H9 (cell line): Measurements from ENCODE around the gene C3orf20. TPM values are rescaled to one million over a fixed set of nuclear protein-coding genes. Genes with fewer than 3 reads are reported as not detected.
A peak's percentile ranks its signal among the peaks of the same experiment; 100 is the strongest.

ENCODE experiments used
- DNase-seq: peaks from one replicate; pipeline ENCODE4 v3.0.0-alpha.2; 2017
- H2AFZ ChIP-seq: one replicate; pipeline ENCODE4 v1.6.1; 2013; ENCODE audit warnings: mild to moderate bottlenecking, low read length, control low read depth, moderate library complexity
- H2AK5ac ChIP-seq: 2 replicates; pipeline ENCODE4 v1.6.1; 2013; ENCODE audit warnings: low read length, control low read depth, mixed read lengths; ENCODE audit not compliant: insufficient read length
- H2BK120ac ChIP-seq: one replicate; pipeline ENCODE4 v1.6.1; 2013; ENCODE audit warnings: low read depth, mild to moderate bottlenecking, low read length, control low read depth, inconsistent platforms; ENCODE audit not compliant: poor library complexity, severe bottlenecking
- H2BK12ac ChIP-seq: 2 replicates; pipeline ENCODE4 v1.6.1; 2013; ENCODE audit warnings: low read length, control low read depth, mixed read lengths, low read depth; ENCODE audit not compliant: insufficient read length
- H2BK15ac ChIP-seq: 2 replicates; pipeline ENCODE4 v1.6.1; 2013; ENCODE audit warnings: low read depth, low read length, control low read depth
- H2BK20ac ChIP-seq: one replicate; pipeline ENCODE4 v1.6.1; 2013; ENCODE audit warnings: low read depth, mild to moderate bottlenecking, low read length, control low read depth, inconsistent platforms; ENCODE audit not compliant: poor library complexity, severe bottlenecking
- H2BK5ac ChIP-seq: 2 replicates; pipeline ENCODE4 v1.6.1; 2013; ENCODE audit warnings: low read length, control low read depth, mixed read lengths; ENCODE audit not compliant: insufficient read length
- H3K14ac ChIP-seq: 2 replicates; pipeline ENCODE4 v1.6.1; 2013; ENCODE audit warnings: low read length, control low read depth; ENCODE audit not compliant: insufficient read depth
- H3K18ac ChIP-seq: 2 replicates; pipeline ENCODE4 v1.6.1; 2013; ENCODE audit warnings: low read depth, mild to moderate bottlenecking, mixed read lengths, low read length, control low read depth; ENCODE audit not compliant: insufficient read length
- H3K23ac ChIP-seq: 2 replicates; pipeline ENCODE4 v1.6.1; 2013; ENCODE audit warnings: low read length, control low read depth, mixed read lengths, low read depth; ENCODE audit not compliant: insufficient read length
- H3K23me2 ChIP-seq: 2 replicates; pipeline ENCODE4 v1.6.1; 2013; ENCODE audit warnings: low read depth, mild to moderate bottlenecking, mixed read lengths, low read length, control low read depth; ENCODE audit not compliant: insufficient read length, poor library complexity, severe bottlenecking
- H3K27ac ChIP-seq: 2 replicates; pipeline ENCODE4 v1.5.1; 2013; ENCODE audit warnings: low read length, control low read depth, mixed read lengths, low read depth; ENCODE audit not compliant: insufficient read length
- H3K27me3 ChIP-seq: 2 replicates; pipeline ENCODE4 v1.6.1; 2013; ENCODE audit warnings: low read length, control low read depth, inconsistent platforms; ENCODE audit not compliant: insufficient read depth
- H3K4ac ChIP-seq: 2 replicates; pipeline ENCODE4 v1.6.1; 2013; ENCODE audit warnings: low read depth, mild to moderate bottlenecking, control low read depth, inconsistent platforms, low read length, moderate library complexity
- H3K4me1 ChIP-seq: 2 replicates; pipeline ENCODE4 v1.6.1; 2013; ENCODE audit warnings: low read length, control low read depth, inconsistent platforms; ENCODE audit not compliant: insufficient read depth
- H3K4me2 ChIP-seq: 2 replicates; pipeline ENCODE4 v1.6.1; 2013; ENCODE audit warnings: low read length, control low read depth, mixed read lengths; ENCODE audit not compliant: insufficient read length, insufficient read depth
- H3K56ac ChIP-seq: 2 replicates; pipeline ENCODE4 v1.6.1; 2013; ENCODE audit warnings: low read depth, mild to moderate bottlenecking, mixed read lengths, low read length, control low read depth; ENCODE audit not compliant: insufficient read length
- H3K79me1 ChIP-seq: 2 replicates; pipeline ENCODE4 v1.6.1; 2013; ENCODE audit warnings: low read depth, mild to moderate bottlenecking, moderate library complexity, low read length, control low read depth, inconsistent platforms; ENCODE audit not compliant: insufficient read depth, poor library complexity, severe bottlenecking
- H3K79me2 ChIP-seq: 2 replicates; pipeline ENCODE4 v1.6.1; 2013; ENCODE audit warnings: low read length, control low read depth, inconsistent platforms; ENCODE audit not compliant: insufficient read depth
- H3K9ac ChIP-seq: 2 replicates; pipeline ENCODE4 v1.6.1; 2013; ENCODE audit warnings: low read length, control low read depth, mixed read lengths; ENCODE audit not compliant: insufficient read length; ENCODE audit errors: extremely low read depth
- H3K9me3 ChIP-seq: one replicate; pipeline ENCODE4 v1.6.1; 2013; ENCODE audit warnings: low read depth, low read length, inconsistent platforms; ENCODE audit not compliant: control insufficient read depth
- H3T11ph ChIP-seq: one replicate; pipeline ENCODE4 v1.6.1; 2013; ENCODE audit warnings: mild to moderate bottlenecking, low read length, control low read depth, inconsistent platforms
- H4K20me1 ChIP-seq: one replicate; pipeline ENCODE4 v1.6.1; 2013; ENCODE audit not compliant: control insufficient read depth, insufficient read length, insufficient read depth
- H4K5ac ChIP-seq: 2 replicates; pipeline ENCODE4 v1.6.1; 2013; ENCODE audit warnings: low read depth, mild to moderate bottlenecking, mixed read lengths, low read length, control low read depth; ENCODE audit not compliant: insufficient read length
- H4K8ac ChIP-seq: replicated peaks from 2 replicates; pipeline ENCODE4 v1.6.1; 2013; ENCODE audit warnings: low read length, control low read depth, mixed read lengths, low read depth; ENCODE audit not compliant: insufficient read length
- H4K91ac ChIP-seq: 2 replicates; pipeline ENCODE4 v1.6.1; 2013; ENCODE audit warnings: low read depth, mild to moderate bottlenecking, moderate library complexity, mixed read lengths, low read length, control low read depth; ENCODE audit not compliant: insufficient read length
- H3K27ac Mint-ChIP-seq, 3 experiments: 2 replicates in 2 of 3; 3 replicates in 1 of 3; pipeline ENCODE4 v1.8.0; 2020 to 2021; ENCODE audit warnings: mixed read lengths in 3 of 3, mild to moderate bottlenecking in 1 of 3, moderate library complexity in 1 of 3
- H3K27me3 Mint-ChIP-seq: 2 replicates; pipeline ENCODE4 v1.8.0; 2021; ENCODE audit warnings: low read depth, mild to moderate bottlenecking, moderate library complexity, mixed read lengths
- H3K36me3 Mint-ChIP-seq, 3 experiments: 2 replicates in 2 of 3; 3 replicates in 1 of 3; pipeline ENCODE4 v1.8.0; 2020 to 2021; ENCODE audit warnings: low read depth in 3 of 3, mixed read lengths in 3 of 3; ENCODE audit not compliant: insufficient read depth in 1 of 3
- H3K4me1 Mint-ChIP-seq, 2 experiments: 2 replicates each; pipeline ENCODE4 v1.8.0; 2020; ENCODE audit warnings: mixed read lengths in 2 of 2
- H3K4me3 Mint-ChIP-seq, 2 experiments: 2 replicates in 1 of 2; 3 replicates in 1 of 2; pipeline ENCODE4 v1.8.0; 2020 to 2021; ENCODE audit warnings: mild to moderate bottlenecking in 2 of 2, mixed read lengths in 2 of 2, moderate library complexity in 1 of 2
- H3K9me3 Mint-ChIP-seq, 2 experiments: 2 replicates in 1 of 2; 3 replicates in 1 of 2; pipeline ENCODE4 v1.8.0; 2020; ENCODE audit warnings: mild to moderate bottlenecking in 2 of 2, mixed read lengths in 2 of 2, moderate library complexity in 1 of 2
- WGBS: extraction: QIAGEN DNeasy Blood & Tissue Kit; methylation state at CpG from one replicate; pipeline ENCODE4 v1.1.7; 2013; ENCODE audit warnings: missing lambda C conversion rate, low lambda C conversion rate, mixed read lengths; ENCODE audit not compliant: insufficient read length; ENCODE audit errors: extremely low coverage; 5-methylcytosine and 5-hydroxymethylcytosine counted together
- total RNA-seq: library from RNA; stranded (reverse); gene quantifications from 2 replicates; pipeline ENCODE4 v1.2.1, GENCODE V29; 2021
- TF ChIP-seq, protein P1 (sequence below): fragments of 200-600 bp; sonication (generic); conservative IDR thresholded peaks from 3 replicates; pipeline ENCODE4 v1.8.0; 2021; ENCODE audit warnings: antibody characterized with exemption, mild to moderate bottlenecking

C3orf20 gene
- total RNA-seq, 1 experiment from 2014 or later = not detected

DNA sequence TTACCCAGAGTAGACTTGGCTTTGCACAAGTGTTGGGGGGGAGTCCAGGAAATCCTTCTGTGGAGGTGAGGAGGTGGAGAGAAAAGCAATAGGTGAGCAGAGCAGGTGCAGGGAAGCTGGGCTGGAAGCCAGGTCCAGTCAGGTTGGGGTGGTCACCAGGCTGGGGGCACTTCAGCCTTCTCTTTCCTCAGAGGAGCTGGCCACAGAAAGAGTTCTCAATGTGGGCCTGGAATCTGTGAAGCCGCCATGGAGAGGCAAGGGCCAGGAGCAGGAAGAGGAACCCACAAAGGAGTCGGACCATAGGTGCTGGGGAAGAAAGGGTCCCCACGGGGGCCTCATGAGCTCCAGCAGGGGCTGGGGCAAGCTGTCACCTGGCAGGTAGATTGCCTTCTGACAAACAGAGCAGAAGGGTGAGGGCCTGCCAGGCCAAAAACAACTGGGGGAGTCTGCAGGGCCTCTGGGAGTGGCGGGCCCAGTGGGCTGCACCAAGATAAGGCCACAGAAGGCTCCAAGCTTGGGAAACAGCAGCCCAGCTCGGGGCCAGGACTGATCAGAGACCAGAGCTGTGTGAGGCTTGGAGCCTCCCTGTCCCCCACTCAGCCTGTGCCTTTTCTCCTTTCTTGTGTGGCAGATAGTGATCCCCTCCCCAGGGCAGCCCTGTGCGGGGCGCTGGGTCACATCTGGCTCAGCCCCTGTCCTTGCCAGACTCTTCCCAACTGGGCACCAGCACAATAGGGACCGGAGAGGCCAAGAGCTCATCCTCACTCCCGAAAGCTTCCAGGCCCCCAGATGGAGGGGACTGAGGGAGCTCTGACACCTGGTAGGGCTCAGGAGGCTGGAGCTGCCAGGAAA, 90.9 kb downstream of the C3orf20 start:
- no CpG with 5 or more reads among the region's 9 CpGs for WGBS
- H3K4me1 Mint-ChIP-seq = peaks cover 0 to 4% of the 10 kb centered on the region in 2 experiments; a peak in 1 of 4 replicates

More for the DNA sequence above, 90.9 kb downstream of the C3orf20 start:
- no peak overlapping the region for H2BK12ac ChIP-seq
- H3K4me1 ChIP-seq = no peaks in the 10 kb centered on the region
- H2AFZ ChIP-seq = no peak overlapping the region
- Mint-ChIP-seq H3K36me3 (no peaks in the 10 kb centered on the region; a peak in 1 of 7 replicates), H3K9me3 (no peaks in the 10 kb centered on the region), H3K27me3 (peaks cover 3% of the 10 kb centered on the region), H3K4me3 (no peak overlapping the region), H3K27ac (no peak overlapping the region)
- no peak overlapping the region for H3K27ac ChIP-seq
- no peak overlapping the region for H3K4me2 ChIP-seq
- no peak overlapping the region for H2BK5ac ChIP-seq
- no peak overlapping the region for H3K4ac ChIP-seq
- no peaks in the 10 kb centered on the region for H3K79me1 ChIP-seq
- no peak overlapping the region for H2BK120ac ChIP-seq
- H3K56ac ChIP-seq = no peak overlapping the region
- peak; percentile 21 for DNase-seq
- no peaks in the 10 kb centered on the region for H3K79me2 ChIP-seq
- TF ChIP-seq, protein P1, sequence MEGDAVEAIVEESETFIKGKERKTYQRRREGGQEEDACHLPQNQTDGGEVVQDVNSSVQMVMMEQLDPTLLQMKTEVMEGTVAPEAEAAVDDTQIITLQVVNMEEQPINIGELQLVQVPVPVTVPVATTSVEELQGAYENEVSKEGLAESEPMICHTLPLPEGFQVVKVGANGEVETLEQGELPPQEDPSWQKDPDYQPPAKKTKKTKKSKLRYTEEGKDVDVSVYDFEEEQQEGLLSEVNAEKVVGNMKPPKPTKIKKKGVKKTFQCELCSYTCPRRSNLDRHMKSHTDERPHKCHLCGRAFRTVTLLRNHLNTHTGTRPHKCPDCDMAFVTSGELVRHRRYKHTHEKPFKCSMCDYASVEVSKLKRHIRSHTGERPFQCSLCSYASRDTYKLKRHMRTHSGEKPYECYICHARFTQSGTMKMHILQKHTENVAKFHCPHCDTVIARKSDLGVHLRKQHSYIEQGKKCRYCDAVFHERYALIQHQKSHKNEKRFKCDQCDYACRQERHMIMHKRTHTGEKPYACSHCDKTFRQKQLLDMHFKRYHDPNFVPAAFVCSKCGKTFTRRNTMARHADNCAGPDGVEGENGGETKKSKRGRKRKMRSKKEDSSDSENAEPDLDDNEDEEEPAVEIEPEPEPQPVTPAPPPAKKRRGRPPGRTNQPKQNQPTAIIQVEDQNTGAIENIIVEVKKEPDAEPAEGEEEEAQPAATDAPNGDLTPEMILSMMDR = no peak
- no peak overlapping the region for H3K14ac ChIP-seq
- no peak overlapping the region for H4K5ac ChIP-seq
- H2AK5ac ChIP-seq = no peak overlapping the region
- H3K9ac ChIP-seq = no peak overlapping the region
- H4K8ac ChIP-seq = no peak overlapping the region
- H3K27me3 ChIP-seq = no peaks in the 10 kb centered on the region
- no peak overlapping the region for H2BK15ac ChIP-seq
- no peak overlapping the region for H3K18ac ChIP-seq
- H3K9me3 ChIP-seq = no peaks in the 10 kb centered on the region
- H3K23me2 ChIP-seq = no peaks in the 10 kb centered on the region
- H3T11ph ChIP-seq = no peak overlapping the region
- no peaks in the 10 kb centered on the region for H4K20me1 ChIP-seq
- no peak overlapping the region for H4K91ac ChIP-seq
- H3K23ac ChIP-seq = no peak overlapping the region
- no peak overlapping the region for H2BK20ac ChIP-seq
